ENCODE results near the gene SLC35E1.
"Not testable (repeated sequence)": the region's sequence is repeated elsewhere in the genome, so short reads cannot be mapped to it uniquely, and the experiment has no call there.

SLC35E1 gene

GRCh38 chr19:16518483-16519229, 53.6 kb downstream of the SLC35E1 start:
- WGBS = 95% methylated on average over 33 of the region's 33 CpGs
- Histone ChIP-seq H3K4me1 (ENCODE audit: insufficient read depth, low read length) (no peaks in the 10 kb centered on the region), H3K4me3 (ENCODE audit: low read length) (no peak overlapping the region), H3K27ac (ENCODE audit: low read depth, low read length) (no peak overlapping the region), H3K9me3 (ENCODE audit: insufficient read depth, low read depth, low read length) (no peaks in the 10 kb centered on the region), H3K36me3 (ENCODE audit: insufficient read depth, low read length) (peaks cover 71% of the 10 kb centered on the region), H3K27me3 (ENCODE audit: insufficient read depth, low read length) (no peaks in the 10 kb centered on the region), H3K9ac (ENCODE audit: low read depth, low read length) (no peak overlapping the region)

- Histone ChIP-seq H3K4me3 (ENCODE audit: low read length) (no peak overlapping the region), H3K4me1 (ENCODE audit: insufficient read depth, low read length) (no peaks in the 10 kb centered on the region), H3K27me3 (ENCODE audit: insufficient read depth, low read length) (no peaks in the 10 kb centered on the region), H3K27ac (ENCODE audit: low read depth, low read length) (no peak overlapping the region), H3K9me3 (ENCODE audit: insufficient read depth, low read depth, low read length) (no peaks in the 10 kb centered on the region), H3K9ac (ENCODE audit: low read depth, low read length) (no peak overlapping the region), H3K36me3 (ENCODE audit: insufficient read depth, low read length) (peaks cover 66% of the 10 kb centered on the region)
- WGBS = 97% methylated on average over 14 of the region's 14 CpGs
Observed at GRCh38 chr19:16518061-16518460, 54.2 kb downstream of the SLC35E1 start.

- Histone ChIP-seq H3K9me3 (ENCODE audit: insufficient read depth, low read depth, low read length) (no peaks in the 10 kb centered on the region), H3K36me3 (ENCODE audit: insufficient read depth, low read length) (peaks cover 65% of the 10 kb centered on the region), H3K4me3 (ENCODE audit: low read length) (no peak overlapping the region), H3K9ac (ENCODE audit: low read depth, low read length) (no peak overlapping the region), H3K27me3 (ENCODE audit: insufficient read depth, low read length) (no peaks in the 10 kb centered on the region), H3K27ac (ENCODE audit: low read depth, low read length) (no peak overlapping the region), H3K4me1 (ENCODE audit: insufficient read depth, low read length) (no peaks in the 10 kb centered on the region)
- 95% methylated on average over 14 of the region's 14 CpGs for WGBS
Observed at GRCh38 chr19:16516923-16517610, 55.1 kb downstream of the SLC35E1 start.

GRCh38 chr19:16516381-16516780, 55.8 kb downstream of the SLC35E1 start:
- Histone ChIP-seq H3K27ac (ENCODE audit: low read depth, low read length) (no peak overlapping the region), H3K36me3 (ENCODE audit: insufficient read depth, low read length) (peaks cover 62% of the 10 kb centered on the region), H3K9me3 (ENCODE audit: insufficient read depth, low read depth, low read length) (no peaks in the 10 kb centered on the region), H3K27me3 (ENCODE audit: insufficient read depth, low read length) (no peaks in the 10 kb centered on the region), H3K4me3 (ENCODE audit: low read length) (no peak overlapping the region), H3K9ac (ENCODE audit: low read depth, low read length) (no peak overlapping the region), H3K4me1 (ENCODE audit: insufficient read depth, low read length) (no peaks in the 10 kb centered on the region)
- WGBS = 94% methylated on average over 14 of the region's 15 CpGs

GRCh38 chr19:16514383-16515019, 57.7 kb downstream of the SLC35E1 start:
- H3K27ac ChIP-seq (ENCODE audit: low read depth, low read length) = no peak overlapping the region
- no peaks in the 10 kb centered on the region for H3K9me3 ChIP-seq (ENCODE audit: insufficient read depth, low read depth, low read length)
- 92% methylated on average over 24 of the region's 24 CpGs for WGBS
- H3K4me1 ChIP-seq (ENCODE audit: insufficient read depth, low read length) = no peaks in the 10 kb centered on the region
- H3K27me3 ChIP-seq (ENCODE audit: insufficient read depth, low read length) = no peaks in the 10 kb centered on the region
- no peak overlapping the region for H3K4me3 ChIP-seq (ENCODE audit: low read length)
- H3K9ac ChIP-seq (ENCODE audit: low read depth, low read length) = no peak overlapping the region
- peaks cover 51% of the 10 kb centered on the region for H3K36me3 ChIP-seq (ENCODE audit: insufficient read depth, low read length)

GRCh38 chr19:16512611-16513010, 59.6 kb downstream of the SLC35E1 start:
- H3K27ac ChIP-seq (ENCODE audit: low read depth, low read length); H3K9me3 ChIP-seq (ENCODE audit: insufficient read depth, low read depth, low read length); H3K27me3 ChIP-seq (ENCODE audit: insufficient read depth, low read length); H3K4me1 ChIP-seq (ENCODE audit: insufficient read depth, low read length); H3K4me3 ChIP-seq (ENCODE audit: low read length); H3K9ac ChIP-seq (ENCODE audit: low read depth, low read length): not testable (repeated sequence)
- 97% methylated on average over 10 of the region's 10 CpGs for WGBS
- H3K36me3 ChIP-seq (ENCODE audit: insufficient read depth, low read length) = peaks cover 37% of the 10 kb centered on the region

- Histone ChIP-seq H3K9ac (ENCODE audit: low read depth, low read length) (no peak overlapping the region), H3K36me3 (ENCODE audit: insufficient read depth, low read length) (peaks cover 28% of the 10 kb centered on the region), H3K9me3 (ENCODE audit: insufficient read depth, low read depth, low read length) (no peaks in the 10 kb centered on the region), H3K4me1 (ENCODE audit: insufficient read depth, low read length) (no peaks in the 10 kb centered on the region), H3K27me3 (ENCODE audit: insufficient read depth, low read length) (no peaks in the 10 kb centered on the region), H3K4me3 (ENCODE audit: low read length) (no peak overlapping the region), H3K27ac (ENCODE audit: low read depth, low read length) (no peak overlapping the region)
- WGBS = 95% methylated on average over 28 of the region's 28 CpGs
Observed at GRCh38 chr19:16509141-16510061, 62.8 kb downstream of the SLC35E1 start.

GRCh38 chr19:16508546-16508945, 63.7 kb downstream of the SLC35E1 start:
- H3K9me3 ChIP-seq (ENCODE audit: insufficient read depth, low read depth, low read length) = no peaks in the 10 kb centered on the region
- no peak overlapping the region for H3K4me3 ChIP-seq (ENCODE audit: low read length)
- 97% methylated on average over 5 of the region's 5 CpGs for WGBS
- peaks cover 36% of the 10 kb centered on the region for H3K36me3 ChIP-seq (ENCODE audit: insufficient read depth, low read length)
- H3K4me1 ChIP-seq (ENCODE audit: insufficient read depth, low read length) = no peaks in the 10 kb centered on the region
- no peak overlapping the region for H3K27ac ChIP-seq (ENCODE audit: low read depth, low read length)
- H3K9ac ChIP-seq (ENCODE audit: low read depth, low read length) = no peak overlapping the region
- H3K27me3 ChIP-seq (ENCODE audit: insufficient read depth, low read length) = no peaks in the 10 kb centered on the region

GRCh38 chr19:16506961-16507360, 65.3 kb downstream of the SLC35E1 start:
- Histone ChIP-seq H3K36me3 (ENCODE audit: insufficient read depth, low read length) (peaks cover 38% of the 10 kb centered on the region), H3K9ac (ENCODE audit: low read depth, low read length) (no peak overlapping the region), H3K4me1 (ENCODE audit: insufficient read depth, low read length) (no peaks in the 10 kb centered on the region), H3K27ac (ENCODE audit: low read depth, low read length) (no peak overlapping the region), H3K27me3 (ENCODE audit: insufficient read depth, low read length) (no peaks in the 10 kb centered on the region), H3K4me3 (ENCODE audit: low read length) (no peak overlapping the region), H3K9me3 (ENCODE audit: insufficient read depth, low read depth, low read length) (no peaks in the 10 kb centered on the region)
- 97% methylated on average over 6 of the region's 6 CpGs for WGBS

- not testable (repeated sequence) for H3K27me3 ChIP-seq (ENCODE audit: insufficient read depth, low read length); H3K9ac ChIP-seq (ENCODE audit: low read depth, low read length); H3K4me1 ChIP-seq (ENCODE audit: insufficient read depth, low read length); H3K9me3 ChIP-seq (ENCODE audit: insufficient read depth, low read depth, low read length); H3K4me3 ChIP-seq (ENCODE audit: low read length); H3K27ac ChIP-seq (ENCODE audit: low read depth, low read length)
- H3K36me3 ChIP-seq (ENCODE audit: insufficient read depth, low read length) = peaks cover 39% of the 10 kb centered on the region
- 94% methylated on average over 11 of the region's 11 CpGs for WGBS
Observed at GRCh38 chr19:16506161-16506560, 66.1 kb downstream of the SLC35E1 start.
